Endothelial cell of umbilical vein (primary cell): Measurements from ENCODE around the gene OTULIN. TPM values are rescaled to one million over a fixed set of nuclear protein-coding genes. Genes with fewer than 3 reads are reported as not detected.
A peak's percentile ranks its signal among the peaks of the same experiment; 100 is the strongest.

Experiments used
- BruUV-seq: library from RNA; stranded (reverse); fragments of 400-500 nt; replicated peaks from 2 replicates; lab custom pipeline; 2021; lab: Mats Ljungman, UMichigan
- CTCF ChIA-PET: fragments of 300-600, 350-600 bp; sonication (Branson Sonifier 250); formaldehyde crosslinking; loops from one replicate; lab custom pipeline; 2021; ENCODE audit warnings: antibody characterized with exemption, inconsistent platforms; lab: Charles Lee
- POLR2A ChIA-PET: fragments of 300-600, 350-600 bp; sonication (Branson Sonifier 250); formaldehyde crosslinking; loops from one replicate; lab custom pipeline; 2021; ENCODE audit warnings: antibody characterized with exemption, inconsistent platforms; lab: Charles Lee
- DNase-seq: peaks from one replicate; pipeline ENCODE4 v3.0.0-alpha.2; 2011; ENCODE audit warnings: low read depth, low spot score
- FAIRE-seq: peaks from 2 replicates; lab custom pipeline; 2011; peaks lifted over from hg19 to GRCh38; lab: Jason Lieb, UNC
- H2AFZ ChIP-seq: 2 replicates; pipeline ENCODE4 v1.6.0; 2012; ENCODE audit warnings: low read depth, low read length, control low read depth, inconsistent platforms
- H3K27ac ChIP-seq: 2 replicates; pipeline ENCODE4 v1.5.1; 2011; ENCODE audit warnings: low read depth, mild to moderate bottlenecking, control low read depth, low read length, moderate library complexity; ENCODE audit not compliant: insufficient read depth
- H3K27me3 ChIP-seq, 2 experiments: 2 replicates each; pipeline versions ENCODE4 v1.6.0 to v1.6.1; 2011; ENCODE audit warnings: low read length in 2 of 2, mixed read lengths in 1 of 2; ENCODE audit not compliant: control insufficient read depth in 2 of 2, insufficient read depth in 2 of 2
- H3K36me3 ChIP-seq, 2 experiments: 2 replicates in 1 of 2; 3 replicates in 1 of 2; pipeline ENCODE4 v1.5.1; 2011; ENCODE audit warnings: low read length in 2 of 2, mild to moderate bottlenecking in 1 of 2, moderate library complexity in 1 of 2; ENCODE audit not compliant: control insufficient read depth in 2 of 2, insufficient read depth in 2 of 2; ENCODE audit errors: extremely low read depth in 1 of 2
- H3K4me1 ChIP-seq: 3 replicates; pipeline ENCODE4 v1.5.1; 2011; ENCODE audit warnings: mild to moderate bottlenecking, low read length; ENCODE audit not compliant: control insufficient read depth, insufficient read depth; ENCODE audit errors: extremely low read depth
- H3K4me2 ChIP-seq: 2 replicates; pipeline ENCODE4 v1.6.1; 2011; ENCODE audit warnings: low read length, control low read depth, mixed read lengths; ENCODE audit not compliant: insufficient read depth
- H3K4me3 ChIP-seq, 3 experiments: fragments of 200-600 bp in 1 of 3; sonication (generic), shearing (Covaris generic) in 1 of 3; replicated peaks in 1 of 3; 2 replicates each; pipeline ENCODE4 v1.5.1; 2011 to 2016; ENCODE audit warnings: control low read depth in 3 of 3, low read length in 3 of 3, mild to moderate bottlenecking in 2 of 3, inconsistent platforms in 1 of 3, low read depth in 1 of 3, moderate library complexity in 1 of 3; ENCODE audit not compliant: insufficient read depth in 1 of 3
- H3K79me2 ChIP-seq: 2 replicates; pipeline ENCODE4 v1.6.0; 2012; ENCODE audit warnings: low read length, inconsistent platforms; ENCODE audit not compliant: control insufficient read depth, insufficient read depth
- H3K9ac ChIP-seq: replicated peaks from 2 replicates; pipeline ENCODE3; 2011; ENCODE audit warnings: low read length, control low read depth; ENCODE audit not compliant: insufficient read depth; ENCODE audit errors: extremely low read depth
- H3K9me1 ChIP-seq: replicated peaks from 3 replicates; pipeline ENCODE4 v1.6.0; 2011; ENCODE audit warnings: mild to moderate bottlenecking, low read length; ENCODE audit not compliant: control insufficient read depth, insufficient read depth; ENCODE audit errors: extremely low read depth
- H3K9me3 ChIP-seq: replicated peaks from 2 replicates; pipeline ENCODE4 v1.5.1; 2012; ENCODE audit warnings: low read length, inconsistent platforms; ENCODE audit not compliant: control insufficient read depth, insufficient read depth
- H4K20me1 ChIP-seq: replicated peaks from 2 replicates; pipeline ENCODE3; 2011; ENCODE audit warnings: mild to moderate bottlenecking, low read length; ENCODE audit not compliant: control insufficient read depth, insufficient read depth; ENCODE audit errors: extremely low read depth
- JUN ChIP-seq: IDR thresholded peaks from 2 replicates; pipeline ENCODE4 v1.6.1; 2011; ENCODE audit warnings: borderline replicate concordance, low read depth; ENCODE audit not compliant: insufficient read length, insufficient read depth
- MYC ChIP-seq: IDR thresholded peaks from one replicate; pipeline ENCODE4 v1.6.1; 2011; ENCODE audit warnings: mild to moderate bottlenecking, low read depth, low read length
- POLR2A ChIP-seq: IDR thresholded peaks from 2 replicates; pipeline ENCODE4 v1.6.1; 2012; ENCODE audit warnings: low read depth, mild to moderate bottlenecking, control low read depth, low read length
- POLR2AphosphoS5 ChIP-seq: IDR thresholded peaks from 2 replicates; pipeline ENCODE4 v1.6.1; 2012; ENCODE audit warnings: low read depth, mild to moderate bottlenecking, control low read depth, low read length, moderate library complexity; ENCODE audit not compliant: insufficient read depth
- dilution Hi-C: fragments of 300-500 bp; cut with MboI; formaldehyde crosslinking; loops from one replicate; pipeline ENCODE4 v1.15.0; 2019; ENCODE audit warnings: low sequenced_read_pairs; ENCODE audit not compliant: extremely low pct_ligation_motif_present
- intact Hi-C: fragments of 100-400 bp; cut with micrococcal nuclease; formaldehyde crosslinking; loops from one replicate; pipeline ENCODE4 v1.10.0; 2022
- polyA plus RNA-seq, 4 experiments: library from polyadenylated mRNA; depleted of rRNA in 3 of 4; stranded (reverse) in 3 of 4; unstranded in 1 of 4; fragments of >200 nt; gene quantifications; 2 replicates each; pipeline versions ENCODE4 v1.2.1 to v1.2.3, GENCODE V29; 2011 to 2012; ENCODE audit warnings: missing spikeins in 1 of 4
- total RNA-seq: library from RNA; stranded (reverse); gene quantifications from 2 replicates; pipeline ENCODE4 v1.2.3, GENCODE V29; 2021
- TF ChIP-seq, protein P1 (sequence below), 2 donors: IDR thresholded peaks; 1 replicate in 1 of 2; 2 replicates in 1 of 2; pipeline ENCODE4 v1.5.1; 2011; ENCODE audit warnings: low read length in 2 of 2, mild to moderate bottlenecking in 2 of 2, moderate library complexity in 2 of 2, control low read depth in 1 of 2, inconsistent platforms in 1 of 2, low read depth in 1 of 2; ENCODE audit not compliant: insufficient read depth in 1 of 2; ENCODE audit errors: extremely low read depth in 1 of 2
- TF ChIP-seq, protein P2 (sequence below): IDR thresholded peaks from 2 replicates; pipeline ENCODE4 v1.6.1; 2011; ENCODE audit not compliant: insufficient read depth, insufficient read length

OTULIN gene
- total and polyA plus RNA-seq, 2 donors (not counting 3 experiments of a cell fraction or from before 2014, with no cell fraction given), result 7.8 to 30.2 TPM

DNA sequence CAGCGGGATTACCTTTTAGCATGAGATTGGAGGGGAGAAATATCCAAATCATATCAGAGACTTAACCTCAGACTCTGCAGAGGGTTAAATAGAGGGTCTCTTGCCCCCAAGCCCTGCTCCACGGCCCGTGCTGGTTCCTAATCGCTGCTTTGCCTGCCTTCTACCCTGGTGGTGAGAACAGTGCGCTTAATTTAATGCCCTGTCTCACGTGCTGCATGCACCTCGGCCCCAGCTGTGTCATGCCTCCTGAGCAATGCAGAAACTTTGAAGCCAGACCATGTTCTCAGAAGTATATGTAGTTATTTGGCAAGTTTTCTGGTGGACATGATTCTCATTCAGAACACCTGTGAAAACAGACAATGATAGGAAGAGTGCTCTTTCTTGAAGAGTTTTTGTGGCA is 1.4 kb downstream of the OTULIN start:
- H3K4me1 ChIP-seq, result peaks cover 23% of the 10 kb centered on the region
- FAIRE-seq (no peak), DNase-seq (peak; percentile 15)
- H3K27ac ChIP-seq, result no peak overlapping the region
- peaks cover 0 to 3% of the 10 kb centered on the region in 2 experiments for H3K36me3 ChIP-seq
- no peaks in the 10 kb centered on the region for H3K9me3 ChIP-seq
- dilution Hi-C loops, result no loop called here
- H3K4me3 ChIP-seq, result peak overlapping the region in 1 of 3 experiments; percentile 71
- ChIA-PET POLR2A (no interaction called here), CTCF (interaction anchor here (3.0 kb wide), 1 partner anchor 19 kb away, joined by 13 read pairs; no protein-coding TSS in a partner anchor)
- H2AFZ ChIP-seq, result no peak overlapping the region
- H4K20me1 ChIP-seq, result peaks cover 3% of the 10 kb centered on the region
- H3K4me2 ChIP-seq, result peak overlapping the region; percentile 89
- BruUV-seq, result no TSS peak
- no peaks in the 10 kb centered on the region for H3K9me1 ChIP-seq
- H3K79me2 ChIP-seq, result peaks cover 58% of the 10 kb centered on the region
- TF ChIP-seq, protein P1, sequence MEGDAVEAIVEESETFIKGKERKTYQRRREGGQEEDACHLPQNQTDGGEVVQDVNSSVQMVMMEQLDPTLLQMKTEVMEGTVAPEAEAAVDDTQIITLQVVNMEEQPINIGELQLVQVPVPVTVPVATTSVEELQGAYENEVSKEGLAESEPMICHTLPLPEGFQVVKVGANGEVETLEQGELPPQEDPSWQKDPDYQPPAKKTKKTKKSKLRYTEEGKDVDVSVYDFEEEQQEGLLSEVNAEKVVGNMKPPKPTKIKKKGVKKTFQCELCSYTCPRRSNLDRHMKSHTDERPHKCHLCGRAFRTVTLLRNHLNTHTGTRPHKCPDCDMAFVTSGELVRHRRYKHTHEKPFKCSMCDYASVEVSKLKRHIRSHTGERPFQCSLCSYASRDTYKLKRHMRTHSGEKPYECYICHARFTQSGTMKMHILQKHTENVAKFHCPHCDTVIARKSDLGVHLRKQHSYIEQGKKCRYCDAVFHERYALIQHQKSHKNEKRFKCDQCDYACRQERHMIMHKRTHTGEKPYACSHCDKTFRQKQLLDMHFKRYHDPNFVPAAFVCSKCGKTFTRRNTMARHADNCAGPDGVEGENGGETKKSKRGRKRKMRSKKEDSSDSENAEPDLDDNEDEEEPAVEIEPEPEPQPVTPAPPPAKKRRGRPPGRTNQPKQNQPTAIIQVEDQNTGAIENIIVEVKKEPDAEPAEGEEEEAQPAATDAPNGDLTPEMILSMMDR (IDR thresholded peaks at IDR 0.05; ENCODE audit: extremely low read depth in 1 of 2, insufficient read depth in 1 of 2, low read depth in 1 of 2, low read length in 2 of 2), result peak in 1 of 2 donors; percentile 7
- no peak for TF ChIP-seq MYC
- TF ChIP-seq JUN, result no peak
- TF ChIP-seq POLR2A, result no peak
- TF ChIP-seq POLR2AphosphoS5, result no peak
- TF ChIP-seq, protein P2, sequence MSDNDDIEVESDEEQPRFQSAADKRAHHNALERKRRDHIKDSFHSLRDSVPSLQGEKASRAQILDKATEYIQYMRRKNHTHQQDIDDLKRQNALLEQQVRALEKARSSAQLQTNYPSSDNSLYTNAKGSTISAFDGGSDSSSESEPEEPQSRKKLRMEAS, result peak; percentile 9
- intact Hi-C loops, result no loop called here
- no peaks in the 10 kb centered on the region for H3K27me3 ChIP-seq
- H3K9ac ChIP-seq, result no peak overlapping the region
